ENCODE results near the gene LY6G5C. TPM values are rescaled to one million over a fixed set of nuclear protein-coding genes. Genes with fewer than 3 reads are reported as not detected.

The LY6G5C gene
- total and polyA plus RNA-seq, 9 of the 15 experiments (the other 6 are each of a cell fraction or from before 2014, with no cell fraction given) = 0.10 to 0.67 (median 0.46) TPM; not detected in 4

DNA sequence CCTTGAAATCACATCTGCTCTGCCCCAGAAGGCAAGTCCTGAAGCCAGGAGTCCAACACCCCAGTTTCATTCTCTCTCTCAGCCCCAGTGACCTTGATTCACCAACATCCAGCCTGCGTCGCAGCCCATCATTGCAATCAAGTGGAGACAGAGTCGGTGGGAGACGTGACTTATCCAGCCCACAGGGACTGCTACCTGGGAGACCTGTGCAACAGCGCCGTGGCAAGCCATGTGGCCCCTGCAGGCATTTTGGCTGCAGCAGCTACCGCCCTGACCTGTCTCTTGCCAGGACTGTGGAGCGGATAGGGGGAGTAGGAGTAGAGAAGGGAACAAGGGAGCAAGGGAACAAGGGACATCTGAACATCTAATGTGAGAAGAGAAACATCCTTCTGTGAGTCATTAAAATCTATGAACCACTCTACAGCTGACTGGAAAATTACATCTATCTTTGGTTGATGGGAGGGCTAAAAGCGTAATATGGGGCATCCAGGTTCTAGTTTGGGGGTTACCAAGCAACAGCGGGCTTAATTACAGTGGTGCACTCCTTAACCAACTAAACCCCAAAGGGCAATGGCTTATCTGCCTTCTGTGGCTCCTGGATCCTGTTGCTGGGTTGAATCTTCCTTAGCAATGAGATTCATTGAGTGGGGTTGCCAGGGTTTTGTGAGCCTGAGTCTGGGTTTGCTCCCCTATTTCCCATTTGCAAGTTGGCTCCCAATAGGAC lies 36.8 kb upstream of the LY6G5C start (continued):
- TF ChIP-seq, protein P1, sequence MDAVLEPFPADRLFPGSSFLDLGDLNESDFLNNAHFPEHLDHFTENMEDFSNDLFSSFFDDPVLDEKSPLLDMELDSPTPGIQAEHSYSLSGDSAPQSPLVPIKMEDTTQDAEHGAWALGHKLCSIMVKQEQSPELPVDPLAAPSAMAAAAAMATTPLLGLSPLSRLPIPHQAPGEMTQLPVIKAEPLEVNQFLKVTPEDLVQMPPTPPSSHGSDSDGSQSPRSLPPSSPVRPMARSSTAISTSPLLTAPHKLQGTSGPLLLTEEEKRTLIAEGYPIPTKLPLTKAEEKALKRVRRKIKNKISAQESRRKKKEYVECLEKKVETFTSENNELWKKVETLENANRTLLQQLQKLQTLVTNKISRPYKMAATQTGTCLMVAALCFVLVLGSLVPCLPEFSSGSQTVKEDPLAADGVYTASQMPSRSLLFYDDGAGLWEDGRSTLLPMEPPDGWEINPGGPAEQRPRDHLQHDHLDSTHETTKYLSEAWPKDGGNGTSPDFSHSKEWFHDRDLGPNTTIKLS (IDR thresholded peaks at IDR 0.05; ENCODE audit: borderline replicate concordance, low read depth) = no peak; the same call in 1 of the 2 replicates
- TF ChIP-seq, protein P2, sequence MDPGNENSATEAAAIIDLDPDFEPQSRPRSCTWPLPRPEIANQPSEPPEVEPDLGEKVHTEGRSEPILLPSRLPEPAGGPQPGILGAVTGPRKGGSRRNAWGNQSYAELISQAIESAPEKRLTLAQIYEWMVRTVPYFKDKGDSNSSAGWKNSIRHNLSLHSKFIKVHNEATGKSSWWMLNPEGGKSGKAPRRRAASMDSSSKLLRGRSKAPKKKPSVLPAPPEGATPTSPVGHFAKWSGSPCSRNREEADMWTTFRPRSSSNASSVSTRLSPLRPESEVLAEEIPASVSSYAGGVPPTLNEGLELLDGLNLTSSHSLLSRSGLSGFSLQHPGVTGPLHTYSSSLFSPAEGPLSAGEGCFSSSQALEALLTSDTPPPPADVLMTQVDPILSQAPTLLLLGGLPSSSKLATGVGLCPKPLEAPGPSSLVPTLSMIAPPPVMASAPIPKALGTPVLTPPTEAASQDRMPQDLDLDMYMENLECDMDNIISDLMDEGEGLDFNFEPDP (CRISPR knock-in tag; IDR thresholded peaks at IDR 0.05) = no peak
- TF ChIP-seq BRF1 (IDR thresholded peaks at IDR 0.05; ENCODE audit: borderline replicate concordance, extremely low read depth, insufficient read length) (no peak), ZNF668 (CRISPR knock-in tag; IDR thresholded peaks at IDR 0.05) (0 out of 2 replicates have a peak, but pooled peaks have one; percentile 22), FOSL1 (tag; conservative IDR thresholded peaks at IDR 0.05) (no peak), MYC (IDR thresholded peaks at IDR 0.05; ENCODE audit: low read depth, low read length) (peak; percentile 86), MYC (CRISPR knock-in tag; IDR thresholded peaks at IDR 0.05; ENCODE audit: borderline replicate concordance, low read depth) (no peak), NRF1 (conservative IDR thresholded peaks at IDR 0.05 in 1 of 2, IDR thresholded peaks at IDR 0.05 in 1 of 2) (peak; percentile 22 to 49; a peak in 1 of 4 replicates), SMARCE1 (IDR thresholded peaks at IDR 0.05) (peak; percentile 90), SMC3 (conservative IDR thresholded peaks at IDR 0.05; ENCODE audit: insufficient read depth, low read depth, low read length) (0 out of 2 replicates have a peak, but pooled peaks have one; percentile 25), HDAC3 (IDR thresholded peaks at IDR 0.05; ENCODE audit: borderline replicate concordance, partially characterized antibody) (no peak), MAZ (CRISPR knock-in tag; conservative IDR thresholded peaks at IDR 0.05 in 1 of 2, IDR thresholded peaks at IDR 0.05 in 1 of 2) (0 out of 4 replicates have a peak, but pooled peaks of 1 of the 2 experiments have one; percentile 66), ARID1B (IDR thresholded peaks at IDR 0.05) (peak; percentile 38; the same call in 1 of the 2 replicates), MEF2D (tag; conservative IDR thresholded peaks at IDR 0.05; ENCODE audit: low read depth) (no peak), XRCC5 (IDR thresholded peaks at IDR 0.05; ENCODE audit: low read depth, low read length) (0 out of 2 replicates have a peak, but pooled peaks have one; percentile 43)
- TF ChIP-seq, protein P3, sequence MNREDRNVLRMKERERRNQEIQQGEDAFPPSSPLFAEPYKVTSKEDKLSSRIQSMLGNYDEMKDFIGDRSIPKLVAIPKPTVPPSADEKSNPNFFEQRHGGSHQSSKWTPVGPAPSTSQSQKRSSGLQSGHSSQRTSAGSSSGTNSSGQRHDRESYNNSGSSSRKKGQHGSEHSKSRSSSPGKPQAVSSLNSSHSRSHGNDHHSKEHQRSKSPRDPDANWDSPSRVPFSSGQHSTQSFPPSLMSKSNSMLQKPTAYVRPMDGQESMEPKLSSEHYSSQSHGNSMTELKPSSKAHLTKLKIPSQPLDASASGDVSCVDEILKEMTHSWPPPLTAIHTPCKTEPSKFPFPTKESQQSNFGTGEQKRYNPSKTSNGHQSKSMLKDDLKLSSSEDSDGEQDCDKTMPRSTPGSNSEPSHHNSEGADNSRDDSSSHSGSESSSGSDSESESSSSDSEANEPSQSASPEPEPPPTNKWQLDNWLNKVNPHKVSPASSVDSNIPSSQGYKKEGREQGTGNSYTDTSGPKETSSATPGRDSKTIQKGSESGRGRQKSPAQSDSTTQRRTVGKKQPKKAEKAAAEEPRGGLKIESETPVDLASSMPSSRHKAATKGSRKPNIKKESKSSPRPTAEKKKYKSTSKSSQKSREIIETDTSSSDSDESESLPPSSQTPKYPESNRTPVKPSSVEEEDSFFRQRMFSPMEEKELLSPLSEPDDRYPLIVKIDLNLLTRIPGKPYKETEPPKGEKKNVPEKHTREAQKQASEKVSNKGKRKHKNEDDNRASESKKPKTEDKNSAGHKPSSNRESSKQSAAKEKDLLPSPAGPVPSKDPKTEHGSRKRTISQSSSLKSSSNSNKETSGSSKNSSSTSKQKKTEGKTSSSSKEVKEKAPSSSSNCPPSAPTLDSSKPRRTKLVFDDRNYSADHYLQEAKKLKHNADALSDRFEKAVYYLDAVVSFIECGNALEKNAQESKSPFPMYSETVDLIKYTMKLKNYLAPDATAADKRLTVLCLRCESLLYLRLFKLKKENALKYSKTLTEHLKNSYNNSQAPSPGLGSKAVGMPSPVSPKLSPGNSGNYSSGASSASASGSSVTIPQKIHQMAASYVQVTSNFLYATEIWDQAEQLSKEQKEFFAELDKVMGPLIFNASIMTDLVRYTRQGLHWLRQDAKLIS (CRISPR knock-in tag; IDR thresholded peaks at IDR 0.05) = no peak
- TF ChIP-seq, protein P4, sequence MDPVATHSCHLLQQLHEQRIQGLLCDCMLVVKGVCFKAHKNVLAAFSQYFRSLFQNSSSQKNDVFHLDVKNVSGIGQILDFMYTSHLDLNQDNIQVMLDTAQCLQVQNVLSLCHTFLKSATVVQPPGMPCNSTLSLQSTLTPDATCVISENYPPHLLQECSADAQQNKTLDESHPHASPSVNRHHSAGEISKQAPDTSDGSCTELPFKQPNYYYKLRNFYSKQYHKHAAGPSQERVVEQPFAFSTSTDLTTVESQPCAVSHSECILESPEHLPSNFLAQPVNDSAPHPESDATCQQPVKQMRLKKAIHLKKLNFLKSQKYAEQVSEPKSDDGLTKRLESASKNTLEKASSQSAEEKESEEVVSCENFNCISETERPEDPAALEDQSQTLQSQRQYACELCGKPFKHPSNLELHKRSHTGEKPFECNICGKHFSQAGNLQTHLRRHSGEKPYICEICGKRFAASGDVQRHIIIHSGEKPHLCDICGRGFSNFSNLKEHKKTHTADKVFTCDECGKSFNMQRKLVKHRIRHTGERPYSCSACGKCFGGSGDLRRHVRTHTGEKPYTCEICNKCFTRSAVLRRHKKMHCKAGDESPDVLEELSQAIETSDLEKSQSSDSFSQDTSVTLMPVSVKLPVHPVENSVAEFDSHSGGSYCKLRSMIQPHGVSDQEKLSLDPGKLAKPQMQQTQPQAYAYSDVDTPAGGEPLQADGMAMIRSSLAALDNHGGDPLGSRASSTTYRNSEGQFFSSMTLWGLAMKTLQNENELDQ (CRISPR knock-in tag; IDR thresholded peaks at IDR 0.05; ENCODE audit: borderline replicate concordance) = peak; percentile 70; the same call in 1 of the 2 replicates
